Measurements from ENCODE around the gene QRICH2.

Gene QRICH2

DNA sequence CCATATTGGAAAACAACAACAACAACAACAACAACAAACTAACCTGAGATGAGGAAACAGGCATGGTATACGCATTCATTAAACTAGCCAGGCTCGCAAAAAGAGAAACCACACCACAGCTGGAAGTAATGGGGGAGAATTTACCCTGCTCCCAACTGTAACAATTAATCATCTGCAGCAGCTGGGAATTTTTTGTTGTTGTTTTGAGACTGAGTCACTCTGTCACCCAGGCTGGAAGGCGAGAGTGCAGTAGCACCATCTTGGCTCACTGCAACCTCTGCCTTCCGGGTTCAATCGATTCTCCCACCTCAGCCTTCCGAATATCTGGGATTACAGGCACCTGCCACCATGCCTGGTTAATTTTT is 29.3 kb upstream of the QRICH2 start:
- ATAC-seq (ENCODE audit: low read depth) (no peak), DNase-seq (ENCODE audit: low spot score) (no peak)
- no peak overlapping the region for H3K4me3 ChIP-seq (ENCODE audit: severe bottlenecking)
- H3K9me3 ChIP-seq (ENCODE audit: severe bottlenecking): no peaks in the 10 kb centered on the region
- peaks cover 25% of the 10 kb centered on the region for H3K36me3 ChIP-seq (ENCODE audit: low read depth)
- H3K27ac ChIP-seq (ENCODE audit: poor library complexity, severe bottlenecking): no peak overlapping the region
- TF ChIP-seq, protein P1, sequence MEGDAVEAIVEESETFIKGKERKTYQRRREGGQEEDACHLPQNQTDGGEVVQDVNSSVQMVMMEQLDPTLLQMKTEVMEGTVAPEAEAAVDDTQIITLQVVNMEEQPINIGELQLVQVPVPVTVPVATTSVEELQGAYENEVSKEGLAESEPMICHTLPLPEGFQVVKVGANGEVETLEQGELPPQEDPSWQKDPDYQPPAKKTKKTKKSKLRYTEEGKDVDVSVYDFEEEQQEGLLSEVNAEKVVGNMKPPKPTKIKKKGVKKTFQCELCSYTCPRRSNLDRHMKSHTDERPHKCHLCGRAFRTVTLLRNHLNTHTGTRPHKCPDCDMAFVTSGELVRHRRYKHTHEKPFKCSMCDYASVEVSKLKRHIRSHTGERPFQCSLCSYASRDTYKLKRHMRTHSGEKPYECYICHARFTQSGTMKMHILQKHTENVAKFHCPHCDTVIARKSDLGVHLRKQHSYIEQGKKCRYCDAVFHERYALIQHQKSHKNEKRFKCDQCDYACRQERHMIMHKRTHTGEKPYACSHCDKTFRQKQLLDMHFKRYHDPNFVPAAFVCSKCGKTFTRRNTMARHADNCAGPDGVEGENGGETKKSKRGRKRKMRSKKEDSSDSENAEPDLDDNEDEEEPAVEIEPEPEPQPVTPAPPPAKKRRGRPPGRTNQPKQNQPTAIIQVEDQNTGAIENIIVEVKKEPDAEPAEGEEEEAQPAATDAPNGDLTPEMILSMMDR (IDR thresholded peaks at IDR 0.05; ENCODE audit: poor library complexity, severe bottlenecking): no peak
- no peaks in the 10 kb centered on the region for H3K4me1 ChIP-seq (ENCODE audit: insufficient read depth, poor library complexity, severe bottlenecking)
- no peaks in the 10 kb centered on the region for H3K27me3 ChIP-seq (ENCODE audit: insufficient read depth, poor library complexity, severe bottlenecking)

DNA sequence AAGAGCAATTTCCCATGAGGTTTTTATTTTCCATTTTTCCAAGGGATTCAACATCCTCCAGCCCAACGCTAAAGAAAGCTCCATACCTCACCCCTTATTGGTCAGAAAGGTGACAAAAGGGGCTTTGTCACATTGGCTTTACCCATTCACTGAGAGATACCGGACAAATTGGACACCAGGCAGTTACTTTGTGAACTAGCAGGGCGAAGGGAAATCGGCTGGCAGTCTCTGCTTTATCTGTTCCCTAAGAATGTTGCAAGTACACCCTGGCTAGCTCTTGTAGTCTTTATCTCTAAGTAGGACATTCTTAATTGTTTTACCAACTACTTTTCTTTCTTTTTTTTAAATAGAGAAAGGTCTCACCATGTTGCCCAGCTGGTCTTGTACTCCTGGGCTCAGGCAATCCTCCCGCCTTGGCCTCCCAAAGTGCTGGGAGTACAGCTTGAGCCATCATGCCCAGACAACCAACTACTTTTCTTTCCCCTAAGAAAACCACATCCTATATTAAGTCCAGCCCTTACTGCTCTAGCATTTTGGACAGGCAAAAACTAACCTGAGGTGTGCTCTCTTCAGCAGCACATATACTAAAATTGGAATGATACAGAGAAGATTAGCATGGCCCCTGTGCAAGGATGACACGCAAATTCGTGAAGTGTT is 28.8 kb upstream of the QRICH2 start:
- ATAC-seq (ENCODE audit: low read depth): no peak
- no peaks in the 10 kb centered on the region for H3K9me3 ChIP-seq (ENCODE audit: severe bottlenecking)
- TF ChIP-seq, protein P1 (IDR thresholded peaks at IDR 0.05; ENCODE audit: poor library complexity, severe bottlenecking): no peak
- peaks cover 29% of the 10 kb centered on the region for H3K36me3 ChIP-seq (ENCODE audit: low read depth)
- H3K27me3 ChIP-seq (ENCODE audit: insufficient read depth, poor library complexity, severe bottlenecking): no peaks in the 10 kb centered on the region
- no peak overlapping the region for H3K4me3 ChIP-seq (ENCODE audit: severe bottlenecking)
- H3K4me1 ChIP-seq (ENCODE audit: insufficient read depth, poor library complexity, severe bottlenecking): no peaks in the 10 kb centered on the region
- no peak for DNase-seq (ENCODE audit: low spot score)
- H3K27ac ChIP-seq (ENCODE audit: poor library complexity, severe bottlenecking): no peak overlapping the region

DNA sequence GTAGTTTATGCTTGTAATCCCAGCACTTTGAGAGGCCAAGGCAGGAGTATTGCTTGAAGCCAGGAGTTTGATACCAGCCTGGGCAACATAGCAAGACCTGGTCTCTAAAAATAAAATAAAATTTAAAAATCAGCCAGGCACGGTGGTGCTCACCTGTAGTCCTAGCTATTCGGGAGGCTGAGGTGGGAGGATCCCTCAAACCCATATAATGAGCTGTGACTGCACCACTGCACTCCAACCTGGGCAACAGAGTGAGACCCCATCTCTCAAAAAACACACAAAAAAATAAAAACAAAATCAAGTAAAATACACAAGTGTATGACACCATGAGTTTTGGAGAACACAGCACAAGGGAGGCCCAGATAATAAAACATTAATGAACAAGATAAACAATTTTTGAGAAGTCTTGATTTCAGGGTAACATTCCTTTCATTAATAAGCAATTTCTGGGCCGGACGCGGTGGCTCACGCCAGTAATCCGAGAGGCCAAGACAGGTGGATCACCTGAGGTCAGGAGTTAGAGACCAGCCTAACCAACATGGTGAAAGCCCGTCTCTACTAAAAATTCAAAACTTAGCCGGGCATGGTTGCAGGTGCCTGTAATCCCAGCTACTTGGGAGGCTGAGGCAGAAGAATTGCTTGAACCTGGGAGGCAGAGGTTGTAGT is 27.8 kb upstream of the QRICH2 start:
- TF ChIP-seq, protein P1 (IDR thresholded peaks at IDR 0.05; ENCODE audit: poor library complexity, severe bottlenecking): no peak
- DNase-seq (ENCODE audit: low spot score) (no peak), ATAC-seq (ENCODE audit: low read depth) (no peak)
- no peak overlapping the region for H3K4me3 ChIP-seq (ENCODE audit: severe bottlenecking)
- no peaks in the 10 kb centered on the region for H3K27me3 ChIP-seq (ENCODE audit: insufficient read depth, poor library complexity, severe bottlenecking)
- H3K27ac ChIP-seq (ENCODE audit: poor library complexity, severe bottlenecking): no peak overlapping the region
- H3K9me3 ChIP-seq (ENCODE audit: severe bottlenecking): no peaks in the 10 kb centered on the region
- no peaks in the 10 kb centered on the region for H3K4me1 ChIP-seq (ENCODE audit: insufficient read depth, poor library complexity, severe bottlenecking)
- H3K36me3 ChIP-seq (ENCODE audit: low read depth): peaks cover 32% of the 10 kb centered on the region

DNA sequence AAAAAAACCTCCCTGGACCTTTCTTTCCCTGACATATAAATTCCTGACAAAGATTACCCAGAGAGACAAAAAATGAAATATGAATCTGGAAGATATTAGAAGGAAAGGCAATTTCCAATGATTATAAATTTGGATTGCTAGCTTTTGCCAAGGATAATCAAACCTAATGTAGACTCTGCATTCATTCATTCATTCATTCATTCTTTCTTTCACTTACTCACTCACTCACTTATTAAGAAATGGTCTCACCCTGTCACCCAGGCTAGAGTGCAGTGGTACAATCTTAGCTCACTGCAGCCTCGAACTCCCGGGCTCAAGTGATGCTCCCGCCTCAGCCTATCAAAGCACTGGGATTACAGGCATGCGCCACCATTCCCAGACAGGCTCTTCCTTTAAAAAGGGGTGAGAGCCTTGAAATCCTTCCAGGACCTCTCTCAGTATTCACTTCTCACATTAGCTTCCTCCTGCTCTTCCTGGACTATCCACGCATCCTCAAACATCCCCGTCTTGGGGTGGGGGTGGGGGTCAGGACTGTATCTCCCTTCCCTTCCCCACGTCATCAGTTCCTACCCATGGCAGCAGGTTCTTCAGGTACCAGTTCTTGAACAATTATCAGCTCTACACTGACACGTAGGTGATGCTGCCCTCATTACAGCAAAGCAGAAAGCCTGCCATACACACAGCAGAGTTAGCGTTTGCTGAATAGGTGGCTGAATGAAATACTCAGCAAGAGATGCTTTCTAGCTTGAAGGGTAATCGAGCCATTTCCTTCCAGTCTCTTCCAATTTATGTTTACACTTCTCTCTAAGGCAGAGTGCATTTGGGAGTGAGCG is 25.8 kb upstream of the QRICH2 start:
- peaks cover 44% of the 10 kb centered on the region for H3K36me3 ChIP-seq (ENCODE audit: low read depth)
- H3K9me3 ChIP-seq (ENCODE audit: severe bottlenecking): no peaks in the 10 kb centered on the region

More for the DNA sequence above, 25.8 kb upstream of the QRICH2 start:
- ATAC-seq (ENCODE audit: low read depth) (no peak), DNase-seq (ENCODE audit: low spot score) (no peak)
- Histone ChIP-seq H3K4me3 (ENCODE audit: severe bottlenecking) (no peak overlapping the region), H3K27ac (ENCODE audit: poor library complexity, severe bottlenecking) (no peak overlapping the region), H3K4me1 (ENCODE audit: insufficient read depth, poor library complexity, severe bottlenecking) (no peaks in the 10 kb centered on the region), H3K27me3 (ENCODE audit: insufficient read depth, poor library complexity, severe bottlenecking) (no peaks in the 10 kb centered on the region)
- TF ChIP-seq, protein P1 (IDR thresholded peaks at IDR 0.05; ENCODE audit: poor library complexity, severe bottlenecking): no peak
